HG03175 (cell line): ENCODE data around the gene FBXO39.
"Not testable (repeated sequence)": the region's sequence is repeated elsewhere in the genome, so short reads cannot be mapped to it uniquely, and the experiment has no call there.

Source experiments
- ATAC-seq: cut with Tn5 transposase; IDR thresholded peaks from one replicate; pipeline ENCODE4 v1.9.1; 2021; ENCODE audit warnings: mild to moderate bottlenecking, moderate library complexity; ENCODE audit not compliant: unreplicated experiment

Gene FBXO39

GRCh38 chr17:6775871-6776405 lies at the start of gene FBXO39:
Gene FBXO39, plus strand, starts transcription at chr17:6776215. Its CDS starts 3,654 bp downstream, at chr17:6779869.
- no peak for ATAC-seq

- ATAC-seq: no peak
These were observed 46.5 kb upstream of the FBXO39 start for GRCh38 chr17:6729531-6729930.

- not testable (repeated sequence) for ATAC-seq
These were observed 29.4 kb upstream of the FBXO39 start for GRCh38 chr17:6746665-6747064.

GRCh38 chr17:6748617-6749016 lies 27.4 kb upstream of the FBXO39 start:
- ATAC-seq: no peak

- no peak for ATAC-seq
These were observed 26.5 kb upstream of the FBXO39 start for GRCh38 chr17:6749519-6749918.

GRCh38 chr17:6752068-6752909 lies 23.7 kb upstream of the FBXO39 start:
- ATAC-seq: no peak

GRCh38 chr17:6753006-6753445 lies 23.0 kb upstream of the FBXO39 start:
- no peak for ATAC-seq

GRCh38 chr17:6753546-6753945 lies 22.5 kb upstream of the FBXO39 start:
- ATAC-seq: no peak

GRCh38 chr17:6755281-6755680 lies 20.7 kb upstream of the FBXO39 start:
- no peak for ATAC-seq

- ATAC-seq: peak; percentile 72
These were observed 20.3 kb upstream of the FBXO39 start, which contains the start of gene XAF1 for GRCh38 chr17:6755731-6756184. Gene XAF1, plus strand, starts transcription at chr17:6756046. Its CDS starts 33 bp downstream, at chr17:6756079.

GRCh38 chr17:6756425-6757031 lies 19.5 kb upstream of the FBXO39 start:
- peak; percentile 15 for ATAC-seq

GRCh38 chr17:6757747-6758146 lies 18.3 kb upstream of the FBXO39 start:
- ATAC-seq: no peak

- no peak for ATAC-seq
These were observed 14.2 kb upstream of the FBXO39 start for GRCh38 chr17:6761779-6762178.

- no peak for ATAC-seq
These were observed 7.6 kb upstream of the FBXO39 start for GRCh38 chr17:6768447-6768846.

- ATAC-seq: no peak
These were observed 4.0 kb upstream of the FBXO39 start for GRCh38 chr17:6772016-6772415.

GRCh38 chr17:6774906-6775305 lies 1.1 kb upstream of the FBXO39 start:
- not testable (repeated sequence) for ATAC-seq

- ATAC-seq: no peak
These were observed 3.4 kb downstream of the FBXO39 start for GRCh38 chr17:6779411-6779810.

GRCh38 chr17:6780001-6780400 lies 4.0 kb downstream of the FBXO39 start:
- no peak for ATAC-seq

- ATAC-seq: no peak
These were observed 4.9 kb downstream of the FBXO39 start for GRCh38 chr17:6780886-6781285.

GRCh38 chr17:6782244-6782643 lies 6.2 kb downstream of the FBXO39 start:
- no peak for ATAC-seq

GRCh38 chr17:6786618-6787017 lies 10.6 kb downstream of the FBXO39 start:
- ATAC-seq: no peak
